Measurements from ENCODE around the gene OLFM1. TPM values are rescaled to one million over a fixed set of nuclear protein-coding genes. Genes with fewer than 3 reads are reported as not detected.

The OLFM1 gene
- total RNA-seq, 4 donors from 2014 or later = 8.5 to 73.9 (median 19.1) TPM

DNA sequence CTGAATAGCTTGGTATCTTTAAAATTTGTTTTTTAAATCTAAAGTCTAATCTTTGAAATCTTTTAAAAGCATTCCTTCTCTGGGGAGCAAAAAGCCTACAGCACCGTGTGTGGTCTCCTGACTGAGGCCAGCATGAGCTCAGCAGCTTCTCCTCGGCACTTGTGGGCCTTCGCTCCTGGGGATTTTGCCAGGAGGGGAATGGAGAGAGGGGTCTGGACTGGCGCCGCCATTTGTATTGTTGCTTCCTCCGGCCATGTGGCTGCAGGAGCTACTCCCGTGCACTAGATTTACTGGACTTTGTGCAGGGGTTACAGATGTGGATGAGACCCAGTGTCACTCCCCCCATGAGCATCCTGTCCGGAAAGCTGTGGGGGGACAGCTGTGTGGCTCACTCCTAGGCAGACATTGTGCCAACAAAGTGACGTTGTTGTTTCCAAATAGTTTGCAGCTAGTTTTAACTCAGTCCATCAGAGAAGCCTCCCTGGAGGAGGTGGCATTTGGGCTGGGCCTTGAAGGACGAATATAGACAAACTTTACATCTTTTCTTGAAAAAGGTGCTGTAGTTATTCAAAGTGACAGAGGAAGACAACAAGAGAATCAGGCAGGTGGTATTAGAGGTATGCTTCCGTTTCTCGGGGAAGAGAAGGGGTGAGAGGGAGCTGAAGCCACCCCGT lies 6.6 kb downstream of the OLFM1 start:
- Histone ChIP-seq H3K27ac (no peak overlapping the region), H3K4me3 (no peak overlapping the region)
- intact Hi-C loops (cut with DNase I; ENCODE audit: low total_unique reads) = no loop called here

GRCh38 chr9:135095470-135096407 lies 8.3 kb downstream of the OLFM1 start:
- TF ChIP-seq POLR2A (IDR thresholded peaks at IDR 0.05) (no peak), CTCF (IDR thresholded peaks at IDR 0.05) (no peak)
- Histone ChIP-seq H3K36me3 (no peaks in the 10 kb centered on the region), H3K9me3 (no peaks in the 10 kb centered on the region), H3K4me1 (no peaks in the 10 kb centered on the region), H3K27me3 (no peaks in the 10 kb centered on the region), H3K4me3 (no peak overlapping the region), H3K27ac (no peak overlapping the region)
- intact Hi-C loops (cut with DNase I; ENCODE audit: low total_unique reads) = no loop called here
- DNase-seq = no peak

More for the DNA sequence above, 6.6 kb downstream of the OLFM1 start:
- peaks cover 0 to 8% of the 10 kb centered on the region in 2 donors for H3K27me3 ChIP-seq
- no peak for TF ChIP-seq POLR2A (IDR thresholded peaks at IDR 0.05)
- no peak for TF ChIP-seq CTCF (IDR thresholded peaks at IDR 0.05)
- H3K9me3 ChIP-seq = no peaks in the 10 kb centered on the region
- no peaks in the 10 kb centered on the region for H3K4me1 ChIP-seq
- no peaks in the 10 kb centered on the region for H3K36me3 ChIP-seq
- DNase-seq = no peak

DNA sequence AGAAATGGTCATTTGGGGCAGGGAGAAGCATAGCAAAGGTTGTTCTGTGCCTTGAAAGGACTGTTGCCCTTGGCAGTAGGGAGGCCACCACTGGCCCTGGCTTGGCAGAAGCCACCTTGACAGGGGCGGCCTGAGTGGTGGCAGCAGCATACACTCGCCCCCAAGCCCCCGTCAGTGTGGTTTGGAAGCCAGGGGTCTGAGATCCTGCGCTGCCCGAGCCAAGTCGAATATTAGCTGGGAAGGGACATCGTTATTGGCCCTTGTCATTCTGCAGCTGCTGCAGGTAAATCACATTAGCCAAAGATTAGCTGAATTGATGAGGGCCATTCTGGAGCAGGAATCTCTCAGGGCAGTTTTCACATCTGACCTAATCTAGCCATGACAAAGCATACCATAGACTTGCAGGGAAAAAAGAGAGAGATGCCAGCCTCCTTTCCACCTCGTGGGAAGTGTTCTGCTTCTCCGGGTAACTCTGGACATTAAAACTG lies 9.0 kb downstream of the OLFM1 start:
- Histone ChIP-seq H3K27ac (no peak overlapping the region), H3K4me3 (no peak overlapping the region), H3K36me3 (no peaks in the 10 kb centered on the region), H3K9me3 (no peaks in the 10 kb centered on the region), H3K4me1 (no peaks in the 10 kb centered on the region), H3K27me3 (no peaks in the 10 kb centered on the region)
- TF ChIP-seq CTCF (IDR thresholded peaks at IDR 0.05) (no peak), POLR2A (IDR thresholded peaks at IDR 0.05) (no peak)
- intact Hi-C loops (cut with DNase I; ENCODE audit: low total_unique reads) = no loop called here
- DNase-seq = no peak

DNA sequence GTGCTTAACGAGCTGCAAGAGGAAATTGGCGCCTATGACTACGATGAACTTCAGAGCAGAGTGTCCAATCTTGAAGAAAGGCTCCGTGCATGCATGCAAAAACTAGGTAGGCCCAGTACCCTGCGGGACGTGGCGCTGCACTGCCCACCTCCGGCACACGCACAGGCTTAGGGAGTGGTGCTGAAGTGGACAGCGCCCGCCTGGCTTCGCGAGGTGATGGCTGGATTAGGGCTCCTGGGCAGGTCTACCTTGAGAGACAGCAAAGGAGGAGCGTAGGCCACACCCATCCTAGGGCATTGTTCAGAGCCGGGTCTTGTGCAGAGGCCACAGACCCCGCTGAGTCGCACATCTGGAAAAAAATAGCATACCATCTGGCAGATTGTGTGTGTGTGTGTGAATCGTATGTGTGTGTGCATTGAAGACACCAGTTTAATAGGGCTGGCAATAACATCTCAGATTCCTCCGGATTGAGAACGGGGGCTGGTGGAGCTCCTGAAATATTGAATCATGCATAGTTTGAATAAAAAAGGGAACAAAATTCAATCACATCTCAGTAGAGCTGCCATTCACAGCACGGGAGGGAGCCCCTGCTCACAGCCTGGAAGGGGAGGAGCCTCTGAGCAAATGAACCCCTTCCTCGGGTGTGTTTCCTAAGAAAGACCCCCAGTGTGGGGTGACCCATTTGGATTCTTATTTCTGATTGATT lies 11.1 kb downstream of the OLFM1 start:
- Histone ChIP-seq H3K27ac (no peak overlapping the region), H3K9me3 (no peaks in the 10 kb centered on the region), H3K4me1 (no peaks in the 10 kb centered on the region), H3K36me3 (no peaks in the 10 kb centered on the region), H3K27me3 (no peaks in the 10 kb centered on the region), H3K4me3 (no peak overlapping the region)
- intact Hi-C loops (cut with DNase I; ENCODE audit: low total_unique reads) = no loop called here
- DNase-seq = no peak
- no peak for TF ChIP-seq CTCF (IDR thresholded peaks at IDR 0.05)
- no peak for TF ChIP-seq POLR2A (IDR thresholded peaks at IDR 0.05)

Measured in uterus (tissue), 4 donors.